Hematopoietic multipotent progenitor cell treated with erythropoietin and hydrocortisone succinate and interleukin-3 and kit ligand, for 17 days (in vitro differentiated cells): Measurements from ENCODE around the gene PRPF4.

Experiments used
- DNase-seq: peaks from one replicate; pipeline ENCODE4 v3.0.0-alpha.2; 2015; ENCODE audit warnings: low spot score

The PRPF4 gene

GRCh38 chr9:113311961-113312360 is 36.5 kb downstream of the PRPF4 start:
- DNase-seq: no peak

GRCh38 chr9:113313261-113313660 is 37.8 kb downstream of the PRPF4 start:
- DNase-seq: no peak

GRCh38 chr9:113315231-113315630 is 39.8 kb downstream of the PRPF4 start:
- no peak for DNase-seq

- DNase-seq: no peak
These were observed 40.6 kb downstream of the PRPF4 start for GRCh38 chr9:113316030-113316429.

GRCh38 chr9:113317777-113318176 is 42.3 kb downstream of the PRPF4 start:
- DNase-seq: no peak

GRCh38 chr9:113319054-113319453 is 43.6 kb downstream of the PRPF4 start:
- DNase-seq: no peak

- no peak for DNase-seq
These were observed 44.6 kb downstream of the PRPF4 start for GRCh38 chr9:113320051-113320450.

- no peak for DNase-seq
These were observed 47.2 kb downstream of the PRPF4 start for GRCh38 chr9:113322671-113323070.

GRCh38 chr9:113326230-113326629 is 50.8 kb downstream of the PRPF4 start:
- DNase-seq: no peak

GRCh38 chr9:113328045-113328782 is 52.8 kb downstream of the PRPF4 start:
- DNase-seq: no peak

GRCh38 chr9:113331780-113332179 is 56.3 kb downstream of the PRPF4 start:
- DNase-seq: no peak

GRCh38 chr9:113337714-113338113 is 62.3 kb downstream of the PRPF4 start:
- DNase-seq: no peak

GRCh38 chr9:113340011-113340699 is 64.7 kb downstream of the PRPF4 start, which contains the start of gene WDR31:
Gene WDR31 (minus strand): TSS chr9:113340275. CDS start chr9:113332022, 8,253 bp downstream.
- DNase-seq: peak; percentile 86

GRCh38 chr9:113341712-113342410 is 66.4 kb downstream of the PRPF4 start:
- DNase-seq: peak; percentile 64
